Melanocyte of skin (primary cell): ENCODE results near the gene CD38. TPM values are rescaled to one million over a fixed set of nuclear protein-coding genes. Genes with fewer than 3 reads are reported as not detected.

ENCODE experiments used
- total RNA-seq, 2 donors: library from RNA; depleted of rRNA; stranded (reverse); fragments of >200 nt; gene quantifications; 2 replicates each; pipeline ENCODE4 v1.2.3, GENCODE V29; 2012

The CD38 gene
- 1 to 10 TPM in 1 of 2 donors, not detected in 1; 1.0 TPM for total RNA-seq

DNA sequence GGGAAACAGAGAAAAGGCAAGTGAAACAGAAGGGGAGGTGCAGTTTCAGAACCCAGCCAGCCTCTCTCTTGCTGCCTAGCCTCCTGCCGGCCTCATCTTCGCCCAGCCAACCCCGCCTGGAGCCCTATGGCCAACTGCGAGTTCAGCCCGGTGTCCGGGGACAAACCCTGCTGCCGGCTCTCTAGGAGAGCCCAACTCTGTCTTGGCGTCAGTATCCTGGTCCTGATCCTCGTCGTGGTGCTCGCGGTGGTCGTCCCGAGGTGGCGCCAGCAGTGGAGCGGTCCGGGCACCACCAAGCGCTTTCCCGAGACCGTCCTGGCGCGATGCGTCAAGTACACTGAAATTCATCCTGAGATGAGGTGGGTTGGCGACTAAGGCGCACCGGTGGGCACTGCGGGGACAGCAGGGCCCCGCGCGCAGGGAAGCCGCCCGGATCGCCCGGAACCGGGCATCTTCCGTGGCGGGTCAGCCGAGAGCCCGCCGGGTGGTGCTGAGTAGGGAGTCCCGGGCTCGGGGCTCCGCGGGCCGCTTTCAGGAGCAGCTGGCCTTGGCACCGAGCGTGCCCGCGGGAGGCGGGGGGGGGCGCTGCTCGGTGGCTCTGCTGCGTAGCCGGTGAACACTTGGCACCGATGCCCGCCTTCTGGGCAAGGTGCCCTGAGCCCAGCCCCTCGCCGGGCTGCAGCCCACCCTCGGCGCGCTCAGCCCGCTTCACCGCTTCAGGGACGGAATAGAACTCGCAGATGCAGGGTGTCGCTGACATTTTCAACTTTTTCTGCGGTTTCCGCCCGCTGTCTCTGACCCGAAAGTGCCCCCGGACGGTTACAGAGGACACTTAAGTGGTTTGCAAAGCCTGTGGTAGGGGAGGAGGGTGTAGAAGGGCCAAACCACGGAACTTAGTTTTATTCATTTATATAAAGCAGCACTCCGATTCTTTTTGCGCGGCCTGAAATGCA is at the start of gene CD38:
Gene CD38, plus strand, starts transcription at position 40 of the 953 bp plus-strand sequence. Its CDS starts 87 bp downstream, at position 127.

Other genes with a start within 250 kb of the CD38 start
- 100 to 1,000 TPM; 103 to 105 TPM for gene FBXL5, start 123.0 kb upstream of the CD38 start, total RNA-seq
- gene FAM200B, start 96.5 kb upstream of the CD38 start, total RNA-seq = 10 to 100 TPM; 23.1 to 31.3 TPM
- 10 to 100 TPM; 14.1 to 15.3 TPM for gene BST1, start 75.3 kb upstream of the CD38 start, total RNA-seq
- gene FGFBP1, start 160.4 kb downstream of the CD38 start, total RNA-seq = not detected
- 1 to 10 TPM in 1 of 2 donors, under 1 TPM in 1; 0.67 to 2.1 TPM for gene FGFBP2, start 184.8 kb downstream of the CD38 start, total RNA-seq